Peyer's patch (tissue), 4 donors: ENCODE data around the gene SRRM4.

Experiments
- POLR2A ChIP-seq, 2 donors: fragments of 450-650 bp; IDR thresholded peaks; one replicate each; pipeline ENCODE4 v1.5.1; 2017; ENCODE audit warnings: antibody characterized with exemption in 2 of 2, mild to moderate bottlenecking in 2 of 2, moderate library complexity in 2 of 2
- TF ChIP-seq, protein P1 (sequence below), 6 experiments: fragments of 450-650 bp in 4 of 6; fragments of 200-600 bp in 2 of 6; sonication (generic) in 1 of 6; IDR thresholded peaks; one replicate each; pipeline ENCODE4 v1.5.1; 2017 to 2019; ENCODE audit warnings: antibody characterized with exemption in 6 of 6, mild to moderate bottlenecking in 3 of 6, moderate library complexity in 1 of 6

DNA sequence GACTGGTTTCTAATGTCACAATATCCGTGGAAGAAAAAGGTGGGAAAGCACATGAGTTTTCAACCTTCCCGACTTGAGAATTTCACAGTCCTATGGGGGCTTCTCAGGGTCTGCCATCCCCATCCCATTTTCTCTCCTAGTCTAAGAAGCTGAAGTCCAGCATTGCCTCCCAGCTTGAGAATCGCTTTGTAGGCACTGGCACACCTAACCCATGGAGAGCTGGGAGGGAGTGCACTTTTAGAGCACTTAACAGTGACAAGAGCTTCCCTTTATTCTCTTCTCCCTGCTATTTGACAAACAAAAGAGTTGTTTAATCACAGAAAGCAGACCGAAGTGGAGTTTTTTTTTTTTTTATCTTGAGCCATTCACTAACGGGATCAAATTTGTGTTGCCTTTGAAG, 22.8 kb upstream of the SRRM4 start:
- TF ChIP-seq, protein P1, sequence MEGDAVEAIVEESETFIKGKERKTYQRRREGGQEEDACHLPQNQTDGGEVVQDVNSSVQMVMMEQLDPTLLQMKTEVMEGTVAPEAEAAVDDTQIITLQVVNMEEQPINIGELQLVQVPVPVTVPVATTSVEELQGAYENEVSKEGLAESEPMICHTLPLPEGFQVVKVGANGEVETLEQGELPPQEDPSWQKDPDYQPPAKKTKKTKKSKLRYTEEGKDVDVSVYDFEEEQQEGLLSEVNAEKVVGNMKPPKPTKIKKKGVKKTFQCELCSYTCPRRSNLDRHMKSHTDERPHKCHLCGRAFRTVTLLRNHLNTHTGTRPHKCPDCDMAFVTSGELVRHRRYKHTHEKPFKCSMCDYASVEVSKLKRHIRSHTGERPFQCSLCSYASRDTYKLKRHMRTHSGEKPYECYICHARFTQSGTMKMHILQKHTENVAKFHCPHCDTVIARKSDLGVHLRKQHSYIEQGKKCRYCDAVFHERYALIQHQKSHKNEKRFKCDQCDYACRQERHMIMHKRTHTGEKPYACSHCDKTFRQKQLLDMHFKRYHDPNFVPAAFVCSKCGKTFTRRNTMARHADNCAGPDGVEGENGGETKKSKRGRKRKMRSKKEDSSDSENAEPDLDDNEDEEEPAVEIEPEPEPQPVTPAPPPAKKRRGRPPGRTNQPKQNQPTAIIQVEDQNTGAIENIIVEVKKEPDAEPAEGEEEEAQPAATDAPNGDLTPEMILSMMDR (IDR thresholded peaks at IDR 0.05) = no peak
- no peak for TF ChIP-seq POLR2A (IDR thresholded peaks at IDR 0.05)
